A673 (cell line): ENCODE data around the gene DRC7.

Experiments used
- EZH2 ChIP-seq: fragments of 200-600 bp; sonication (generic); IDR thresholded peaks from 2 replicates; pipeline ENCODE4 v1.6.1; 2017; ENCODE audit warnings: borderline replicate concordance, low read depth, mild to moderate bottlenecking, mixed read lengths, antibody characterized with exemption, low read length; ENCODE audit not compliant: poor library complexity, severe bottlenecking
- TF ChIP-seq, protein P1 (sequence below): fragments of 300-800, 200-600 bp; sonication (generic); conservative IDR thresholded peaks from 2 replicates; pipeline ENCODE4 v1.5.1; 2017; ENCODE audit warnings: low read depth, mild to moderate bottlenecking, antibody characterized with exemption, low read length, moderate library complexity, mixed read lengths

DNA sequence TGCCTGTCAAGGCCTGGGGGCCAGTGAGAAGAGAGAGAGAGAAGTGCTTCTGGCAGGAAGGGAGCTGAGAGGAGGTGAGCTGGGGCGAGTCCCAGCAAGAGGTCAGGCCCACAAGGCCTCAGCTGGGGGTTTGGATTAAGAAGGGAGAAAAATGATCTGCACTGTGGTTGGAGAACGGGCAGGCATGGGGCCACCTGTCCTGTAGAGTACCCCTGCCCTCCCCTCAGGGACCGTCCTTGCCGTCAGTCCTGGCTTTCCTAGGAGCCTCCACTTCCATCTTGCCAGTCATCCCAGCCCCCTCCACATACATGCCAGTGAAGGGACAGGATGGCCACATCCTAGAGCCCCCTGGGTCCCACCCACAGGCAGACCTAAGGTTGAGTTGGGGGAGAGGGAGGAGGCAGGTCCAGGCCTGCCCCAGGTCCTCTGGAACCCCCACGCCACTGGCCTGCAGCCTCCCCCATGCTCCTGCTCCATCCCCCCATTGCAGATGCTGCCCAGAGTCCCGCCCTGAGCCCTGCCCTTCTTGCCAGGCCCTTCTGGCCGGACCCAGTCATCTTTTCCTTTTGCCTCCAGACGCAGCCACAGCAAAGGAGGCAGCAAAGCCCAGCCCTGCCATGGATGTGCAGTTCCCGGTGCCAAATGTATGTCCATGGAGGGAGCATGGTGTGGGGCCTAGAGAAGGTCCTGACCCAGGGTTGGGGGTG, 59.9 kb downstream of the DRC7 start:
- TF ChIP-seq, protein P1, sequence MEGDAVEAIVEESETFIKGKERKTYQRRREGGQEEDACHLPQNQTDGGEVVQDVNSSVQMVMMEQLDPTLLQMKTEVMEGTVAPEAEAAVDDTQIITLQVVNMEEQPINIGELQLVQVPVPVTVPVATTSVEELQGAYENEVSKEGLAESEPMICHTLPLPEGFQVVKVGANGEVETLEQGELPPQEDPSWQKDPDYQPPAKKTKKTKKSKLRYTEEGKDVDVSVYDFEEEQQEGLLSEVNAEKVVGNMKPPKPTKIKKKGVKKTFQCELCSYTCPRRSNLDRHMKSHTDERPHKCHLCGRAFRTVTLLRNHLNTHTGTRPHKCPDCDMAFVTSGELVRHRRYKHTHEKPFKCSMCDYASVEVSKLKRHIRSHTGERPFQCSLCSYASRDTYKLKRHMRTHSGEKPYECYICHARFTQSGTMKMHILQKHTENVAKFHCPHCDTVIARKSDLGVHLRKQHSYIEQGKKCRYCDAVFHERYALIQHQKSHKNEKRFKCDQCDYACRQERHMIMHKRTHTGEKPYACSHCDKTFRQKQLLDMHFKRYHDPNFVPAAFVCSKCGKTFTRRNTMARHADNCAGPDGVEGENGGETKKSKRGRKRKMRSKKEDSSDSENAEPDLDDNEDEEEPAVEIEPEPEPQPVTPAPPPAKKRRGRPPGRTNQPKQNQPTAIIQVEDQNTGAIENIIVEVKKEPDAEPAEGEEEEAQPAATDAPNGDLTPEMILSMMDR, result no peak
- no peak for TF ChIP-seq EZH2
